HepG2 (cell line): ENCODE results near the gene VPS11. TPM values are rescaled to one million over a fixed set of nuclear protein-coding genes. Genes with fewer than 3 reads are reported as not detected.

Experiments
- DNMT3B ChIP-seq: conservative IDR thresholded peaks from 2 replicates; pipeline ENCODE4 v1.6.1; 2016; ENCODE audit warnings: missing biosample characterization, control low read depth
- FOXP1 ChIP-seq, 2 experiments: fragments of 450-650 bp in 1 of 2; IDR thresholded peaks; 2 replicates each; pipeline ENCODE4 v1.6.1; 2017 to 2018; ENCODE audit warnings: antibody characterized with exemption in 1 of 2
- SOX13 ChIP-seq, 3 experiments: fragments of 450-650 bp in 1 of 3; sonication (generic) in 1 of 3; formaldehyde crosslinking in 1 of 3; IDR thresholded peaks in 2 of 3; conservative IDR thresholded peaks in 1 of 3; 2 replicates each; pipeline versions ENCODE4 v1.5.0 to v1.6.1; 2016 to 2020; ENCODE audit warnings: antibody characterized with exemption in 1 of 3, mild to moderate bottlenecking in 1 of 3, missing compliant biosample characterization in 1 of 3, missing genetic modification reagents in 1 of 3, moderate library complexity in 1 of 3
- TEF ChIP-seq: sonication (generic); formaldehyde crosslinking; IDR thresholded peaks from 2 replicates; pipeline ENCODE4 v1.5.0; 2020; ENCODE audit warnings: missing genetic modification reagents
- ZFY ChIP-seq: sonication (generic); formaldehyde crosslinking; IDR thresholded peaks from 2 replicates; pipeline ENCODE4 v1.4.0; 2020; ENCODE audit warnings: missing genetic modification reagents
- ZMYM4 ChIP-seq: sonication (generic); formaldehyde crosslinking; IDR thresholded peaks from 2 replicates; pipeline ENCODE4 v1.8.1; 2023; ENCODE audit warnings: mild to moderate bottlenecking, missing genetic modification reagents
- ZNF20 ChIP-seq: sonication (generic); formaldehyde crosslinking; IDR thresholded peaks from 2 replicates; pipeline ENCODE4 v1.4.0; 2020; ENCODE audit warnings: mild to moderate bottlenecking, moderate library complexity, missing genetic modification reagents
- ZNF235 ChIP-seq: sonication (generic); formaldehyde crosslinking; IDR thresholded peaks from 2 replicates; pipeline ENCODE4 v1.8.1; 2023; ENCODE audit warnings: mild to moderate bottlenecking, missing genetic modification reagents, borderline replicate concordance
- ZNF678 ChIP-seq: sonication (generic); formaldehyde crosslinking; IDR thresholded peaks from 2 replicates; pipeline ENCODE4 v1.4.0; 2020; ENCODE audit warnings: mild to moderate bottlenecking, missing genetic modification reagents
- polyA plus RNA-seq, 8 experiments: library from polyadenylated mRNA; depleted of rRNA in 3 of 8; stranded (reverse) in 7 of 8; unstranded in 1 of 8; fragments of >200 nt; fragmentation: Illumina TruSeq in 4 of 8; extraction: Trizol in 4 of 8; gene quantifications; 2 replicates each; pipeline versions ENCODE4 v1.2.1 to v1.2.3, GENCODE V29; 2011 to 2016; ENCODE audit warnings: low read depth in 4 of 8, missing spikeins in 1 of 8, mixed read lengths in 1 of 8; ENCODE audit not compliant: insufficient read depth in 1 of 8
- total RNA-seq, 5 experiments: library from RNA; depleted of rRNA; stranded (reverse); fragments of >200 nt; fragmentation: Illumina TruSeq; extraction: Trizol; gene quantifications; 2 replicates each; pipeline ENCODE4 v1.2.3, GENCODE V29; 2016; ENCODE audit warnings: low read depth in 1 of 5
- TF ChIP-seq, protein P1 (sequence below): sonication (generic); formaldehyde crosslinking; IDR thresholded peaks from 2 replicates; pipeline ENCODE4 v1.4.0; 2020; ENCODE audit warnings: missing genetic modification reagents
- TF ChIP-seq, protein P2 (sequence below): sonication (generic); formaldehyde crosslinking; IDR thresholded peaks from 2 replicates; pipeline ENCODE4 v1.9.0; 2021; ENCODE audit warnings: missing genetic modification reagents, borderline replicate concordance
- TF ChIP-seq, protein P3 (sequence below): sonication (generic); formaldehyde crosslinking; IDR thresholded peaks from 2 replicates; pipeline ENCODE4 v1.8.1; 2023; ENCODE audit warnings: mild to moderate bottlenecking, missing genetic modification reagents
- TF ChIP-seq, protein P4 (sequence below): sonication (generic); formaldehyde crosslinking; IDR thresholded peaks from 2 replicates; pipeline ENCODE4 v1.5.0; 2020; ENCODE audit warnings: mild to moderate bottlenecking, missing genetic modification reagents, borderline replicate concordance

VPS11 gene
- total and polyA plus RNA-seq, 2 of the 13 experiments (the other 11 are each of a cell fraction or from before 2014, with no cell fraction given): 13.7 to 21.6 TPM

DNA sequence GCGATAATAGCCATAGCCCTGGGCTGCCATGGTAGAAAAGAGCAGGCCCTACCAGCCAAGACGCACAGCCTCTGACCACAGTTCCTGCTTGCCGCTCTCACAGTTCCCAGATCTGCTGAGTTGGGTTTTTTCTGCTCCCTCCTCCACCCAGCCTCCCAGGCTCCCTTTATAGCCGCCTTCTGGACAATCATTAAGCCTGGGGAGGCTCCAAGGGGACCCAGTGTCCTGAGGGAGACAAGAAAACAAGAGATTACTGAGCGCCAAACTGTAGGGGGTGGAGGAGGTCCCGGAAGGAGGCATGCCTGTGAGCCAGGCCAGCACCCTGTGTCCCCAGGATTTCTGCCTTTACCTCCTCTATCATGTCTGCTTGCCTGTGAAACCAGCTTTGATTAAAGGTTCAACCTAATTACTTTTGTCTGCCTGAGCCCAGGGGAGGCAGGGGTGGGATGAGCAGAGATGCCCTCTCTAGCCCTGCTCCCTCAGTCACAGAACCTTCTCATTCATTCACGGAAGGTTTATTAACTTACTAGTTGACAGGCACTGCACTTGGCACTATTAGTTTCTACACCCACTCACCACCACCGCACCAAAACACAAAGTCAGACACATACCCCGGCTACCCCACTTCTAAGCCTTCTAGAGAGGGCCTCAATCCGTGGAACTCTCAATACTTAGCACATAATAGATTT is 38.1 kb upstream of the VPS11 start (continued):
- TF ChIP-seq, protein P1, sequence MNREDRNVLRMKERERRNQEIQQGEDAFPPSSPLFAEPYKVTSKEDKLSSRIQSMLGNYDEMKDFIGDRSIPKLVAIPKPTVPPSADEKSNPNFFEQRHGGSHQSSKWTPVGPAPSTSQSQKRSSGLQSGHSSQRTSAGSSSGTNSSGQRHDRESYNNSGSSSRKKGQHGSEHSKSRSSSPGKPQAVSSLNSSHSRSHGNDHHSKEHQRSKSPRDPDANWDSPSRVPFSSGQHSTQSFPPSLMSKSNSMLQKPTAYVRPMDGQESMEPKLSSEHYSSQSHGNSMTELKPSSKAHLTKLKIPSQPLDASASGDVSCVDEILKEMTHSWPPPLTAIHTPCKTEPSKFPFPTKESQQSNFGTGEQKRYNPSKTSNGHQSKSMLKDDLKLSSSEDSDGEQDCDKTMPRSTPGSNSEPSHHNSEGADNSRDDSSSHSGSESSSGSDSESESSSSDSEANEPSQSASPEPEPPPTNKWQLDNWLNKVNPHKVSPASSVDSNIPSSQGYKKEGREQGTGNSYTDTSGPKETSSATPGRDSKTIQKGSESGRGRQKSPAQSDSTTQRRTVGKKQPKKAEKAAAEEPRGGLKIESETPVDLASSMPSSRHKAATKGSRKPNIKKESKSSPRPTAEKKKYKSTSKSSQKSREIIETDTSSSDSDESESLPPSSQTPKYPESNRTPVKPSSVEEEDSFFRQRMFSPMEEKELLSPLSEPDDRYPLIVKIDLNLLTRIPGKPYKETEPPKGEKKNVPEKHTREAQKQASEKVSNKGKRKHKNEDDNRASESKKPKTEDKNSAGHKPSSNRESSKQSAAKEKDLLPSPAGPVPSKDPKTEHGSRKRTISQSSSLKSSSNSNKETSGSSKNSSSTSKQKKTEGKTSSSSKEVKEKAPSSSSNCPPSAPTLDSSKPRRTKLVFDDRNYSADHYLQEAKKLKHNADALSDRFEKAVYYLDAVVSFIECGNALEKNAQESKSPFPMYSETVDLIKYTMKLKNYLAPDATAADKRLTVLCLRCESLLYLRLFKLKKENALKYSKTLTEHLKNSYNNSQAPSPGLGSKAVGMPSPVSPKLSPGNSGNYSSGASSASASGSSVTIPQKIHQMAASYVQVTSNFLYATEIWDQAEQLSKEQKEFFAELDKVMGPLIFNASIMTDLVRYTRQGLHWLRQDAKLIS (CRISPR knock-in tag): no peak
- 0 out of 2 replicates have a peak, but pooled peaks have one; percentile 18 for TF ChIP-seq SOX13 (IDR thresholded peaks at IDR 0.05)
- TF ChIP-seq SOX13 (CRISPR knock-in tag; conservative IDR thresholded peaks at IDR 0.05 in 1 of 2, IDR thresholded peaks at IDR 0.05 in 1 of 2): peak in 1 of 2 experiments; percentile 53; a peak in 1 of 4 replicates
- TF ChIP-seq ZNF678: no peak
- TF ChIP-seq ZFY: no peak; the same call in 1 of the 2 replicates
- peak; percentile 60 for TF ChIP-seq ZMYM4 (CRISPR knock-in tag)
- TF ChIP-seq, protein P2, sequence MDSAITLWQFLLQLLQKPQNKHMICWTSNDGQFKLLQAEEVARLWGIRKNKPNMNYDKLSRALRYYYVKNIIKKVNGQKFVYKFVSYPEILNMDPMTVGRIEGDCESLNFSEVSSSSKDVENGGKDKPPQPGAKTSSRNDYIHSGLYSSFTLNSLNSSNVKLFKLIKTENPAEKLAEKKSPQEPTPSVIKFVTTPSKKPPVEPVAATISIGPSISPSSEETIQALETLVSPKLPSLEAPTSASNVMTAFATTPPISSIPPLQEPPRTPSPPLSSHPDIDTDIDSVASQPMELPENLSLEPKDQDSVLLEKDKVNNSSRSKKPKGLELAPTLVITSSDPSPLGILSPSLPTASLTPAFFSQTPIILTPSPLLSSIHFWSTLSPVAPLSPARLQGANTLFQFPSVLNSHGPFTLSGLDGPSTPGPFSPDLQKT: no peak
- TF ChIP-seq TEF (CRISPR knock-in tag): no peak
- no peak for TF ChIP-seq DNMT3B (CRISPR knock-in tag)
- TF ChIP-seq, protein P3, sequence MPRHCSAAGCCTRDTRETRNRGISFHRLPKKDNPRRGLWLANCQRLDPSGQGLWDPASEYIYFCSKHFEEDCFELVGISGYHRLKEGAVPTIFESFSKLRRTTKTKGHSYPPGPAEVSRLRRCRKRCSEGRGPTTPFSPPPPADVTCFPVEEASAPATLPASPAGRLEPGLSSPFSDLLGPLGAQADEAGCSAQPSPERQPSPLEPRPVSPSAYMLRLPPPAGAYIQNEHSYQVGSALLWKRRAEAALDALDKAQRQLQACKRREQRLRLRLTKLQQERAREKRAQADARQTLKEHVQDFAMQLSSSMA (CRISPR knock-in tag): no peak
- TF ChIP-seq ZNF20 (CRISPR knock-in tag): no peak
- no peak for TF ChIP-seq ZNF235 (CRISPR knock-in tag)
- TF ChIP-seq, protein P4, sequence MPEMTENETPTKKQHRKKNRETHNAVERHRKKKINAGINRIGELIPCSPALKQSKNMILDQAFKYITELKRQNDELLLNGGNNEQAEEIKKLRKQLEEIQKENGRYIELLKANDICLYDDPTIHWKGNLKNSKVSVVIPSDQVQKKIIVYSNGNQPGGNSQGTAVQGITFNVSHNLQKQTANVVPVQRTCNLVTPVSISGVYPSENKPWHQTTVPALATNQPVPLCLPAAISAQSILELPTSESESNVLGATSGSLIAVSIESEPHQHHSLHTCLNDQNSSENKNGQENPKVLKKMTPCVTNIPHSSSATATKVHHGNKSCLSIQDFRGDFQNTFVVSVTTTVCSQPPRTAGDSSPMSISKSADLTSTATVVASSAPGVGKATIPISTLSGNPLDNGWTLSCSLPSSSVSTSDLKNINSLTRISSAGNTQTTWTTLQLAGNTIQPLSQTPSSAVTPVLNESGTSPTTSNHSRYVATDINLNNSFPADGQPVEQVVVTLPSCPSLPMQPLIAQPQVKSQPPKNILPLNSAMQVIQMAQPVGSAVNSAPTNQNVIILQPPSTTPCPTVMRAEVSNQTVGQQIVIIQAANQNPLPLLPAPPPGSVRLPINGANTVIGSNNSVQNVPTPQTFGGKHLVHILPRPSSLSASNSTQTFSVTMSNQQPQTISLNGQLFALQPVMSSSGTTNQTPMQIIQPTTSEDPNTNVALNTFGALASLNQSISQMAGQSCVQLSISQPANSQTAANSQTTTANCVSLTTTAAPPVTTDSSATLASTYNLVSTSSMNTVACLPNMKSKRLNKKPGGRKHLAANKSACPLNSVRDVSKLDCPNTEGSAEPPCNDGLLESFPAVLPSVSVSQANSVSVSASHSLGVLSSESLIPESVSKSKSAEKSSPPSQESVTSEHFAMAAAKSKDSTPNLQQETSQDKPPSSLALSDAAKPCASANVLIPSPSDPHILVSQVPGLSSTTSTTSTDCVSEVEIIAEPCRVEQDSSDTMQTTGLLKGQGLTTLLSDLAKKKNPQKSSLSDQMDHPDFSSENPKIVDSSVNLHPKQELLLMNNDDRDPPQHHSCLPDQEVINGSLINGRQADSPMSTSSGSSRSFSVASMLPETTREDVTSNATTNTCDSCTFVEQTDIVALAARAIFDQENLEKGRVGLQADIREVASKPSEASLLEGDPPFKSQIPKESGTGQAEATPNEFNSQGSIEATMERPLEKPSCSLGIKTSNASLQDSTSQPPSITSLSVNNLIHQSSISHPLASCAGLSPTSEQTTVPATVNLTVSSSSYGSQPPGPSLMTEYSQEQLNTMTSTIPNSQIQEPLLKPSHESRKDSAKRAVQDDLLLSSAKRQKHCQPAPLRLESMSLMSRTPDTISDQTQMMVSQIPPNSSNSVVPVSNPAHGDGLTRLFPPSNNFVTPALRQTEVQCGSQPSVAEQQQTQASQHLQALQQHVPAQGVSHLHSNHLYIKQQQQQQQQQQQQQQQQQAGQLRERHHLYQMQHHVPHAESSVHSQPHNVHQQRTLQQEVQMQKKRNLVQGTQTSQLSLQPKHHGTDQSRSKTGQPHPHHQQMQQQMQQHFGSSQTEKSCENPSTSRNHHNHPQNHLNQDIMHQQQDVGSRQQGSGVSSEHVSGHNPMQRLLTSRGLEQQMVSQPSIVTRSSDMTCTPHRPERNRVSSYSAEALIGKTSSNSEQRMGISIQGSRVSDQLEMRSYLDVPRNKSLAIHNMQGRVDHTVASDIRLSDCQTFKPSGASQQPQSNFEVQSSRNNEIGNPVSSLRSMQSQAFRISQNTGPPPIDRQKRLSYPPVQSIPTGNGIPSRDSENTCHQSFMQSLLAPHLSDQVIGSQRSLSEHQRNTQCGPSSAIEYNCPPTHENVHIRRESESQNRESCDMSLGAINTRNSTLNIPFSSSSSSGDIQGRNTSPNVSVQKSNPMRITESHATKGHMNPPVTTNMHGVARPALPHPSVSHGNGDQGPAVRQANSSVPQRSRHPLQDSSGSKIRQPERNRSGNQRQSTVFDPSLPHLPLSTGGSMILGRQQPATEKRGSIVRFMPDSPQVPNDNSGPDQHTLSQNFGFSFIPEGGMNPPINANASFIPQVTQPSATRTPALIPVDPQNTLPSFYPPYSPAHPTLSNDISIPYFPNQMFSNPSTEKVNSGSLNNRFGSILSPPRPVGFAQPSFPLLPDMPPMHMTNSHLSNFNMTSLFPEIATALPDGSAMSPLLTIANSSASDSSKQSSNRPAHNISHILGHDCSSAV (CRISPR knock-in tag): no peak
- no peak for TF ChIP-seq FOXP1 (IDR thresholded peaks at IDR 0.05)
- peak; percentile 44; the same call in 1 of the 2 replicates for TF ChIP-seq FOXP1 (CRISPR knock-in tag; IDR thresholded peaks at IDR 0.05)
